ENCODE results near the gene CDC14A. TPM values are rescaled to one million over a fixed set of nuclear protein-coding genes. Genes with fewer than 3 reads are reported as not detected.

CDC14A gene
- polyA plus RNA-seq, 1 donor from 2014 or later = 2.7 TPM

DNA sequence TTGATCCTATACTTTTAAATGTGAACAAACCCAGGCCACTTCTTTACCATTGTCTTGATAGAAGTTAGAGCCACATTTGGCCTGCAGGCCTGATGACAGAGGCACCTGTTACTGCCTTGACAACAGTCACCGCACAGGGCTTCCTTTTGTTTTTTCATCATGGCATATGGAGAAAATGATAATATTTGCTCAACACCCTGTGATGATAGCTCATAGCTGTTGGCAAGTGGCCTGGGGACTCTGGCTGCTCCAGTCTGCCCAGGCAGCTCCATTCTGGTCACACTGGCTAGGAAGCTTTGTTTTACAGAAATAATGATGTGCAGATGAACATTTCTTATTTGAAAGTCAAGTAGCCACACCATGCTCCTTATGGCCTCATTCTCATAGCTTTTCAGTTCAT, 96.1 kb downstream of the CDC14A start:
- TF ChIP-seq, protein P1, sequence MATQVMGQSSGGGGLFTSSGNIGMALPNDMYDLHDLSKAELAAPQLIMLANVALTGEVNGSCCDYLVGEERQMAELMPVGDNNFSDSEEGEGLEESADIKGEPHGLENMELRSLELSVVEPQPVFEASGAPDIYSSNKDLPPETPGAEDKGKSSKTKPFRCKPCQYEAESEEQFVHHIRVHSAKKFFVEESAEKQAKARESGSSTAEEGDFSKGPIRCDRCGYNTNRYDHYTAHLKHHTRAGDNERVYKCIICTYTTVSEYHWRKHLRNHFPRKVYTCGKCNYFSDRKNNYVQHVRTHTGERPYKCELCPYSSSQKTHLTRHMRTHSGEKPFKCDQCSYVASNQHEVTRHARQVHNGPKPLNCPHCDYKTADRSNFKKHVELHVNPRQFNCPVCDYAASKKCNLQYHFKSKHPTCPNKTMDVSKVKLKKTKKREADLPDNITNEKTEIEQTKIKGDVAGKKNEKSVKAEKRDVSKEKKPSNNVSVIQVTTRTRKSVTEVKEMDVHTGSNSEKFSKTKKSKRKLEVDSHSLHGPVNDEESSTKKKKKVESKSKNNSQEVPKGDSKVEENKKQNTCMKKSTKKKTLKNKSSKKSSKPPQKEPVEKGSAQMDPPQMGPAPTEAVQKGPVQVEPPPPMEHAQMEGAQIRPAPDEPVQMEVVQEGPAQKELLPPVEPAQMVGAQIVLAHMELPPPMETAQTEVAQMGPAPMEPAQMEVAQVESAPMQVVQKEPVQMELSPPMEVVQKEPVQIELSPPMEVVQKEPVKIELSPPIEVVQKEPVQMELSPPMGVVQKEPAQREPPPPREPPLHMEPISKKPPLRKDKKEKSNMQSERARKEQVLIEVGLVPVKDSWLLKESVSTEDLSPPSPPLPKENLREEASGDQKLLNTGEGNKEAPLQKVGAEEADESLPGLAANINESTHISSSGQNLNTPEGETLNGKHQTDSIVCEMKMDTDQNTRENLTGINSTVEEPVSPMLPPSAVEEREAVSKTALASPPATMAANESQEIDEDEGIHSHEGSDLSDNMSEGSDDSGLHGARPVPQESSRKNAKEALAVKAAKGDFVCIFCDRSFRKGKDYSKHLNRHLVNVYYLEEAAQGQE (IDR thresholded peaks at IDR 0.05; ENCODE audit: borderline replicate concordance) = no peak
- TF ChIP-seq POLR2AphosphoS5 (IDR thresholded peaks at IDR 0.05) (no peak), EZH2 (IDR thresholded peaks at IDR 0.05; ENCODE audit: borderline replicate concordance, insufficient read depth, low read length, poor library complexity, severe bottlenecking) (no peak), SMC3 (conservative IDR thresholded peaks at IDR 0.05; ENCODE audit: poor library complexity) (no peak), EP300 (conservative IDR thresholded peaks at IDR 0.05; ENCODE audit: poor library complexity, severe bottlenecking) (no peak), MXI1 (conservative IDR thresholded peaks at IDR 0.05; ENCODE audit: poor library complexity, severe bottlenecking) (no peak), TAF1 (IDR thresholded peaks at IDR 0.05; ENCODE audit: low read depth) (no peak)
- TF ChIP-seq, protein P2, sequence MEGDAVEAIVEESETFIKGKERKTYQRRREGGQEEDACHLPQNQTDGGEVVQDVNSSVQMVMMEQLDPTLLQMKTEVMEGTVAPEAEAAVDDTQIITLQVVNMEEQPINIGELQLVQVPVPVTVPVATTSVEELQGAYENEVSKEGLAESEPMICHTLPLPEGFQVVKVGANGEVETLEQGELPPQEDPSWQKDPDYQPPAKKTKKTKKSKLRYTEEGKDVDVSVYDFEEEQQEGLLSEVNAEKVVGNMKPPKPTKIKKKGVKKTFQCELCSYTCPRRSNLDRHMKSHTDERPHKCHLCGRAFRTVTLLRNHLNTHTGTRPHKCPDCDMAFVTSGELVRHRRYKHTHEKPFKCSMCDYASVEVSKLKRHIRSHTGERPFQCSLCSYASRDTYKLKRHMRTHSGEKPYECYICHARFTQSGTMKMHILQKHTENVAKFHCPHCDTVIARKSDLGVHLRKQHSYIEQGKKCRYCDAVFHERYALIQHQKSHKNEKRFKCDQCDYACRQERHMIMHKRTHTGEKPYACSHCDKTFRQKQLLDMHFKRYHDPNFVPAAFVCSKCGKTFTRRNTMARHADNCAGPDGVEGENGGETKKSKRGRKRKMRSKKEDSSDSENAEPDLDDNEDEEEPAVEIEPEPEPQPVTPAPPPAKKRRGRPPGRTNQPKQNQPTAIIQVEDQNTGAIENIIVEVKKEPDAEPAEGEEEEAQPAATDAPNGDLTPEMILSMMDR (IDR thresholded peaks at IDR 0.05; ENCODE audit: poor library complexity, severe bottlenecking) = no peak
- H3K9ac ChIP-seq (ENCODE audit: low read length) = no peak overlapping the region
- no peak overlapping the region for H3K4me3 ChIP-seq (ENCODE audit: low read length)
- no peaks in the 10 kb centered on the region for H3K36me3 ChIP-seq (ENCODE audit: insufficient read depth, low read length)
- no peaks in the 10 kb centered on the region for H3F3A ChIP-seq (ENCODE audit: insufficient read depth, low read length, poor library complexity, severe bottlenecking)
- no peaks in the 10 kb centered on the region for H3K9me3 ChIP-seq (ENCODE audit: low read length)
- H3K27ac ChIP-seq (ENCODE audit: low read length) = no peak overlapping the region
- no peaks in the 10 kb centered on the region for H3K9me2 ChIP-seq (ENCODE audit: insufficient read depth, low read length)
- no peak overlapping the region for H2AFZ ChIP-seq (ENCODE audit: low read depth, low read length)
- no peaks in the 10 kb centered on the region for H4K20me1 ChIP-seq (ENCODE audit: insufficient read depth)
- H3K4me2 ChIP-seq (ENCODE audit: low read length) = no peak overlapping the region
- H3K27me3 ChIP-seq (ENCODE audit: insufficient read depth, low read depth, low read length) = no peaks in the 10 kb centered on the region
- no peaks in the 10 kb centered on the region for H3K79me2 ChIP-seq (replicated peaks; ENCODE audit: insufficient read depth, low read length)

GRCh38 chr1:100449477-100449876, 97.2 kb downstream of the CDC14A start:
- H3F3A ChIP-seq (ENCODE audit: insufficient read depth, low read length, poor library complexity, severe bottlenecking) = no peaks in the 10 kb centered on the region
- TF ChIP-seq POLR2AphosphoS5 (IDR thresholded peaks at IDR 0.05) (no peak), MXI1 (conservative IDR thresholded peaks at IDR 0.05; ENCODE audit: poor library complexity, severe bottlenecking) (no peak)
- no peak overlapping the region for H2AFZ ChIP-seq (ENCODE audit: low read depth, low read length)
- H3K9ac ChIP-seq (ENCODE audit: low read length) = no peak overlapping the region
- H3K4me2 ChIP-seq (ENCODE audit: low read length) = no peak overlapping the region
- no peaks in the 10 kb centered on the region for H3K79me2 ChIP-seq (replicated peaks; ENCODE audit: insufficient read depth, low read length)
- H3K9me2 ChIP-seq (ENCODE audit: insufficient read depth, low read length) = no peaks in the 10 kb centered on the region
- no peaks in the 10 kb centered on the region for H4K20me1 ChIP-seq (ENCODE audit: insufficient read depth)
- no peaks in the 10 kb centered on the region for H3K27me3 ChIP-seq (ENCODE audit: insufficient read depth, low read depth, low read length)
- no peak overlapping the region for H3K4me3 ChIP-seq (ENCODE audit: low read length)
- no peak overlapping the region for H3K27ac ChIP-seq (ENCODE audit: low read length)
- H3K9me3 ChIP-seq (ENCODE audit: low read length) = no peaks in the 10 kb centered on the region
- no peaks in the 10 kb centered on the region for H3K36me3 ChIP-seq (ENCODE audit: insufficient read depth, low read length)

DNA sequence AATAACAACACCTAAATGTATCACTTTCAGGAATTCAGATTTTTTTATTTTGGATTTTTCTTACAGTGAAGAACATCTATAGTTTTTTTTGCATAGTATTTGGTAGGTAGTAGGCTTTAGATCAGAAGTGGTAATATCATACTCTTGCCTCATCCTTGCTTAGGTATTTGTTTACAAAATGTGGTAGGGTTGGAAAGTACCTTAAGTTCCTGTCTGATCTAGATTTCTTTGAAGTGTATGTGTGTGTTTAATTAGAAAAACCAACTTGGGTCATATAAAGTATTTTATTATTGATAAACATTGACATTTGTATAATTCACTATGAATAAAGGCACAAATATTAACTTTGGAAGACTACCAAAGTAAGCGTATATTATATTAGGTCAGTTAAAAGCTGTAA, 100.3 kb downstream of the CDC14A start:
- Histone ChIP-seq H3K27me3 (ENCODE audit: insufficient read depth, low read depth, low read length) (no peaks in the 10 kb centered on the region), H2AFZ (ENCODE audit: low read depth, low read length) (no peak overlapping the region), H3K36me3 (ENCODE audit: insufficient read depth, low read length) (no peaks in the 10 kb centered on the region), H3K9me3 (ENCODE audit: low read length) (no peaks in the 10 kb centered on the region), H3K4me2 (ENCODE audit: low read length) (no peak overlapping the region), H3K9me2 (ENCODE audit: insufficient read depth, low read length) (no peaks in the 10 kb centered on the region), H3K4me3 (ENCODE audit: low read length) (no peak overlapping the region), H3F3A (ENCODE audit: insufficient read depth, low read length, poor library complexity, severe bottlenecking) (no peaks in the 10 kb centered on the region), H3K27ac (ENCODE audit: low read length) (no peak overlapping the region), H3K9ac (ENCODE audit: low read length) (no peak overlapping the region), H4K20me1 (ENCODE audit: insufficient read depth) (no peaks in the 10 kb centered on the region), H3K79me2 (replicated peaks; ENCODE audit: insufficient read depth, low read length) (no peaks in the 10 kb centered on the region)
- TF ChIP-seq EP300 (conservative IDR thresholded peaks at IDR 0.05; ENCODE audit: poor library complexity, severe bottlenecking) = no peak
- no peak for TF ChIP-seq POLR2AphosphoS5 (IDR thresholded peaks at IDR 0.05)
- TF ChIP-seq EZH2 (IDR thresholded peaks at IDR 0.05; ENCODE audit: borderline replicate concordance, insufficient read depth, low read length, poor library complexity, severe bottlenecking) = no peak
- no peak for TF ChIP-seq MXI1 (conservative IDR thresholded peaks at IDR 0.05; ENCODE audit: poor library complexity, severe bottlenecking)
- TF ChIP-seq SMC3 (conservative IDR thresholded peaks at IDR 0.05; ENCODE audit: poor library complexity) = no peak
- TF ChIP-seq, protein P1 (IDR thresholded peaks at IDR 0.05; ENCODE audit: borderline replicate concordance) = no peak
- TF ChIP-seq, protein P2 (IDR thresholded peaks at IDR 0.05; ENCODE audit: poor library complexity, severe bottlenecking) = no peak
- no peak for TF ChIP-seq TAF1 (IDR thresholded peaks at IDR 0.05; ENCODE audit: low read depth)
- TF ChIP-seq RAD21 (conservative IDR thresholded peaks at IDR 0.05) = no peak
